GM12878 (cell line): ENCODE results near the gene VSIG10L2. TPM values are rescaled to one million over a fixed set of nuclear protein-coding genes. Genes with fewer than 3 reads are reported as not detected.

Experiments
- ATAC-seq: fragments of 200-7000 bp; cut with Tn5 transposase; 3 replicates; pipeline ENCODE4 v1.9.1; 2020; ENCODE audit warnings: mild to moderate bottlenecking, moderate library complexity
- BruUV-seq: library from RNA; stranded (reverse); fragments of 400-500 nt; replicated peaks from 2 replicates; lab custom pipeline; 2021; lab: Mats Ljungman, UMichigan
- CTCF ChIA-PET: fragments of 300-600 bp; sonication (Branson Sonifier 250); formaldehyde crosslinking; extraction: SDS; loops from one replicate; lab custom pipeline; 2021; ENCODE audit warnings: inconsistent platforms; lab: Yijun Ruan, JAX
- POLR2A ChIA-PET: fragments of 350-600 bp; formaldehyde crosslinking; extraction: SDS; loops from one replicate; lab custom pipeline; 2021; ENCODE audit warnings: inconsistent platforms; lab: Charles Lee
- RAD21 ChIA-PET: fragments of 300-600 bp; sonication (Branson Sonifier 250); formaldehyde crosslinking; loops from one replicate; lab custom pipeline; 2023; ENCODE audit warnings: antibody characterized with exemption; ENCODE audit not compliant: unreplicated experiment; lab: Charles Lee
- SMC1A ChIA-PET: fragments of 300-600 bp; sonication (Branson Sonifier 250); formaldehyde crosslinking; loops from one replicate; lab custom pipeline; 2023; ENCODE audit not compliant: unreplicated experiment, uncharacterized antibody; lab: Charles Lee
- DNase-seq: peaks from one replicate; pipeline ENCODE4 v3.0.0-alpha.2; 2011; ENCODE audit warnings: low read depth, low spot score
- FAIRE-seq: peaks from 3 replicates; lab custom pipeline; 2011; peaks lifted over from hg19 to GRCh38; lab: Jason Lieb, UNC
- H2AFZ ChIP-seq: 2 replicates; pipeline ENCODE4 v1.6.0; 2011; ENCODE audit warnings: low read depth, low read length, control low read depth; ENCODE audit not compliant: control insufficient read depth
- H3K27ac ChIP-seq: 2 replicates; pipeline ENCODE4 v1.5.1; 2011; ENCODE audit warnings: control low read depth; ENCODE audit not compliant: control insufficient read depth, insufficient read depth
- H3K27me3 ChIP-seq, 2 experiments: replicated peaks in 1 of 2; 2 replicates each; pipeline versions ENCODE4 v1.6.0 to v1.6.1; 2011; ENCODE audit warnings: low read length in 1 of 2; ENCODE audit not compliant: control insufficient read depth in 2 of 2, insufficient read depth in 2 of 2
- H3K36me3 ChIP-seq, 2 experiments: 2 replicates each; pipeline ENCODE4 v1.5.1; 2011; ENCODE audit warnings: low read length in 1 of 2; ENCODE audit not compliant: control insufficient read depth in 2 of 2, insufficient read depth in 2 of 2
- H3K4me1 ChIP-seq: 2 replicates; pipeline ENCODE4 v1.6.1; 2011; ENCODE audit warnings: mild to moderate bottlenecking, low read length, moderate library complexity, mixed read lengths; ENCODE audit not compliant: control insufficient read depth, insufficient read depth
- H3K4me2 ChIP-seq: 2 replicates; pipeline ENCODE4 v1.6.0; 2011; ENCODE audit warnings: control low read depth; ENCODE audit not compliant: control insufficient read depth, insufficient read depth
- H3K4me3 ChIP-seq: fragments of 200-600 bp; sonication (generic); 2 replicates; pipeline ENCODE4 v1.5.1; 2016
- H3K79me2 ChIP-seq: 2 replicates; pipeline ENCODE4 v1.6.0; 2011; ENCODE audit warnings: low read length; ENCODE audit not compliant: control insufficient read depth, insufficient read depth
- H3K9ac ChIP-seq: 2 replicates; pipeline ENCODE4 v1.8.0; 2011; ENCODE audit warnings: low read length, control low read depth, mixed read lengths; ENCODE audit not compliant: control insufficient read depth, insufficient read depth
- H3K9me3 ChIP-seq: replicated peaks from 3 replicates; pipeline ENCODE4 v1.5.1; 2011; ENCODE audit warnings: mild to moderate bottlenecking, low read length; ENCODE audit not compliant: control insufficient read depth, insufficient read depth
- H4K20me1 ChIP-seq: 2 replicates; pipeline ENCODE4 v1.6.0; 2011; ENCODE audit not compliant: control insufficient read depth, insufficient read depth
- CHD2 ChIP-seq: IDR thresholded peaks from 2 replicates; pipeline ENCODE4 v1.6.1; 2011; ENCODE audit warnings: low read depth, low read length, improper control_type of control experiment, borderline replicate concordance
- EZH2 ChIP-seq: IDR thresholded peaks from 2 replicates; pipeline ENCODE4 v1.6.1; 2012; ENCODE audit warnings: low read depth, mild to moderate bottlenecking, control low read depth, inconsistent platforms, low read length, borderline replicate concordance; ENCODE audit not compliant: control insufficient read depth
- HDAC6 ChIP-seq: fragments of 200-600 bp; sonication (generic); IDR thresholded peaks from one replicate; pipeline ENCODE4 v1.8.0; 2017; ENCODE audit warnings: antibody characterized with exemption; ENCODE audit not compliant: unreplicated experiment
- HDGF ChIP-seq: fragments of 450-650 bp; IDR thresholded peaks from 2 replicates; pipeline ENCODE4 v1.6.1; 2016; ENCODE audit warnings: antibody characterized with exemption
- RELA ChIP-seq: fragments of 450-650 bp; IDR thresholded peaks from 2 replicates; pipeline ENCODE4 v1.8.0; 2014; ENCODE audit warnings: borderline replicate concordance; ENCODE audit not compliant: partially characterized antibody
- SKIL ChIP-seq: fragments of 450-650 bp; IDR thresholded peaks from 2 replicates; pipeline ENCODE4 v1.6.1; 2017; ENCODE audit warnings: mild to moderate bottlenecking, low read depth, inconsistent platforms; ENCODE audit not compliant: poor library complexity, severe bottlenecking
- SPI1 ChIP-seq: IDR thresholded peaks from 2 replicates; pipeline ENCODE4 v1.6.1; 2011; ENCODE audit warnings: low read depth, mild to moderate bottlenecking, low read length, moderate library complexity, borderline replicate concordance; ENCODE audit not compliant: insufficient read depth
- WGBS: methylation state at CpG from one replicate; pipeline ENCODE4 v1.1.6; 2016; ENCODE audit warnings: low lambda C conversion rate; ENCODE audit not compliant: insufficient replicate concordance, insufficient coverage; ENCODE audit errors: missing lambda C conversion rate; 5-methylcytosine and 5-hydroxymethylcytosine counted together
- in situ Hi-C: fragments of 300-500 bp; cut with MboI; formaldehyde crosslinking; loops from 9 replicates; pipeline ENCODE4 v1.14.3; 2018; ENCODE audit warnings: mixed read lengths
- intact Hi-C: fragments of 100-400 bp; cut with micrococcal nuclease; formaldehyde crosslinking; loops from one replicate; pipeline ENCODE4 v1.14.2; 2022; ENCODE audit not compliant: unreplicated experiment
- polyA plus RNA-seq, 11 experiments: library from polyadenylated mRNA; depleted of rRNA in 4 of 11; unstranded in 6 of 11; stranded (reverse) in 5 of 11; fragments of >200 nt; fragmentation: Nextera tagmentation in 4 of 11; fragmentation: Illumina TruSeq in 1 of 11; extraction: Ambion mirVana in 4 of 11; extraction: Trizol in 1 of 11; gene quantifications; 1 replicate in 1 of 11; 2 replicates in 10 of 11; pipeline versions ENCODE4 v1.2.1 to v1.2.3, GENCODE V29; 2011 to 2016; ENCODE audit warnings: inconsistent platforms in 2 of 11, missing spikeins in 2 of 11, low read depth in 1 of 11
- total RNA-seq, 4 experiments: library from RNA; depleted of rRNA in 3 of 4; stranded (reverse); fragments of >200 nt in 3 of 4; fragmentation: Illumina TruSeq in 1 of 4; extraction: Trizol in 1 of 4; gene quantifications; 2 replicates each; pipeline versions ENCODE4 v1.2.1 to v1.2.3, GENCODE V29; 2013 to 2021
- TF ChIP-seq, protein P1 (sequence below): fragments of 450-650 bp; conservative IDR thresholded peaks from 2 replicates; pipeline ENCODE4 v1.6.1; 2017; ENCODE audit warnings: mild to moderate bottlenecking, moderate library complexity

VSIG10L2 gene
- total and polyA plus RNA-seq, 10 of the 15 experiments (the other 5 are each of a cell fraction or from before 2014, with no cell fraction given): 0.02 TPM; not detected in 9

DNA sequence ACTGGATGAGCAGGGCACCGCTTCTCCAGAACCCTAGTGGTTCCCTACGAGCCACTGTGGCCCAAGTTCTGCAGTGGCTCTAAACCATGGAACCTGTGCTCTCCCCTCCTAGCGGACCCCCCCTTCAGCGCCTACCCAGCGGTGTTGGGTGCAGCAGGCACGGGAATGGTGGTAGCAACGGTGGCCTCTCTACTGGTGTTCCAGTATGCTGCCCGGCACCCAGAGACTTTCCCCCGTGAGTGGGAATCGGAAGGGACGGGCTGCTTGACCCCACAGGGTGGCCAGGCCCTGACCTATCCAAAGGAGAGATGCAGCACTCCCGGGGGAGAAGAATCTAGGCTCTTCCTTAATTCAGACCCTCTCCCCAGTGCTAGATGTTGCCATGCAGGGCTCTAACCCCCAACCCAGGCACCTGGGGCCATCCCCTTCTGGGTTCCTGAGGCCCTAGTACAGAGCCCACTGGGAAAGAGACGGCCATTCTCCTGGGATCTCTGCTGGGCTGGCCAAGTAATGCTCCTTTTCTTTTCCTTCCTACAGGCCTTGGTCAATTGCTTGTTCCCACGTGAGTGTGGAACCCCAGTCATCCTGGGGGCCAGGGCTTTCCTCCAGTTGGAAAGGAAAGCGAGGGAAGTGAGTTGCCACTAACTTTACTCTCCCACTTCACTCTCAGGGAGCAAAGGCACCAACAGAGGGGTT lies 9.2 kb downstream of the VSIG10L2 start (continued):
- TF ChIP-seq CHD2: no peak
- TF ChIP-seq, all 136 proteins: peak for 0

DNA sequence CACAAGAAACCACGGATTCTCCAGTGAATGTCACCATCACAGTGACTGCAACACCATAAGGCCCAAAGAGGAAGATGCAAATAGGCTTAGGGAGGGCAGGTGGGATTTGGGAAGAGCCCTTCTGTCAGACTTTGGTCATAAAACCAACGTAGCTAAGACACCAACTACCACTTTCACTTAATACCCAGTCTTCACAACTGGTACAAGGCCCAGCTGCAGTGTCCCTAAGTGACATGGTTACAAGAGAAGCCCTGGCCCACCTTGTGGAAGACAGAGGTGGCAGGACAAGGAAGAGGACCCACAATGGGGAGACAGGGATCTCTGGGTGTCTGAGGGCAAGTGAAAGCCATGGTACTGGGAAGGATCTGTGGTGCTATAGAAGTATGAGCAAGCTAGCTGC lies 10.0 kb downstream of the VSIG10L2 start:
- no TSS peak for BruUV-seq
- RAD21 ChIA-PET: no interaction called here

GRCh38 chr11:125956391-125957134 lies 10.7 kb downstream of the VSIG10L2 start:
- RAD21 ChIA-PET: no interaction called here
- Histone ChIP-seq H3K36me3 (no peaks in the 10 kb centered on the region), H2AFZ (no peak overlapping the region), H3K4me3 (no peak overlapping the region), H3K79me2 (no peaks in the 10 kb centered on the region), H3K4me1 (no peaks in the 10 kb centered on the region), H3K9ac (no peak overlapping the region), H3K27ac (no peak overlapping the region), H3K27me3 (no peaks in the 10 kb centered on the region), H3K9me3 (no peaks in the 10 kb centered on the region; the same call in 2 of the 3 replicates), H3K4me2 (no peak overlapping the region), H4K20me1 (no peaks in the 10 kb centered on the region)
- FAIRE-seq (no peak), DNase-seq (no peak), ATAC-seq (no peak)
- SMC1A ChIA-PET: interaction anchor here (1.2 kb wide), 1 partner anchor 13 kb away, joined by 4 read pairs; no protein-coding TSS in a partner anchor
- WGBS: 59% methylated on average over 22 of the region's 22 CpGs
- POLR2A ChIA-PET: no interaction called here
- intact Hi-C loops: no loop called here
- in situ Hi-C loops: no loop called here
- CTCF ChIA-PET: no interaction called here
- BruUV-seq: no TSS peak
- no peak for TF ChIP-seq SKIL
- TF ChIP-seq EZH2: no peak
- TF ChIP-seq, protein P1, sequence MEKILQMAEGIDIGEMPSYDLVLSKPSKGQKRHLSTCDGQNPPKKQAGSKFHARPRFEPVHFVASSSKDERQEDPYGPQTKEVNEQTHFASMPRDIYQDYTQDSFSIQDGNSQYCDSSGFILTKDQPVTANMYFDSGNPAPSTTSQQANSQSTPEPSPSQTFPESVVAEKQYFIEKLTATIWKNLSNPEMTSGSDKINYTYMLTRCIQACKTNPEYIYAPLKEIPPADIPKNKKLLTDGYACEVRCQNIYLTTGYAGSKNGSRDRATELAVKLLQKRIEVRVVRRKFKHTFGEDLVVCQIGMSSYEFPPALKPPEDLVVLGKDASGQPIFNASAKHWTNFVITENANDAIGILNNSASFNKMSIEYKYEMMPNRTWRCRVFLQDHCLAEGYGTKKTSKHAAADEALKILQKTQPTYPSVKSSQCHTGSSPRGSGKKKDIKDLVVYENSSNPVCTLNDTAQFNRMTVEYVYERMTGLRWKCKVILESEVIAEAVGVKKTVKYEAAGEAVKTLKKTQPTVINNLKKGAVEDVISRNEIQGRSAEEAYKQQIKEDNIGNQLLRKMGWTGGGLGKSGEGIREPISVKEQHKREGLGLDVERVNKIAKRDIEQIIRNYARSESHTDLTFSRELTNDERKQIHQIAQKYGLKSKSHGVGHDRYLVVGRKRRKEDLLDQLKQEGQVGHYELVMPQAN: no peak
- no peak for TF ChIP-seq RELA
- TF ChIP-seq HDGF: no peak

More for the DNA sequence above, 10.0 kb downstream of the VSIG10L2 start:
- no peaks in the 10 kb centered on the region for H4K20me1 ChIP-seq
- in situ Hi-C loops: no loop called here
- H3K4me2 ChIP-seq: no peak overlapping the region
- H3K79me2 ChIP-seq: no peaks in the 10 kb centered on the region
- H3K9me3 ChIP-seq: no peaks in the 10 kb centered on the region; the same call in 2 of the 3 replicates
- no peak overlapping the region for H3K27ac ChIP-seq
- SMC1A ChIA-PET: interaction anchor here (1.2 kb wide), 1 partner anchor 13 kb away, joined by 4 read pairs; no protein-coding TSS in a partner anchor
- no peaks in the 10 kb centered on the region for H3K36me3 ChIP-seq
- ATAC-seq (no peak), DNase-seq (no peak)
- 3% methylated on average over 2 of the region's 2 CpGs for WGBS
- H3K27me3 ChIP-seq: no peaks in the 10 kb centered on the region
- POLR2A ChIA-PET: no interaction called here
- no peak overlapping the region for H2AFZ ChIP-seq
- no peak overlapping the region for H3K9ac ChIP-seq
- no peak overlapping the region for H3K4me3 ChIP-seq
- no peaks in the 10 kb centered on the region for H3K4me1 ChIP-seq
- CTCF ChIA-PET: no interaction called here
- intact Hi-C loops: no loop called here
- TF ChIP-seq HDAC6: no peak
- TF ChIP-seq SPI1: no peak
- TF ChIP-seq, all 136 proteins: peak for 0
- no peak for FAIRE-seq
